Measurements from ENCODE around the gene GALNT3. TPM values are rescaled to one million over a fixed set of nuclear protein-coding genes. Genes with fewer than 3 reads are reported as not detected.

The GALNT3 gene
- total and polyA plus RNA-seq, 2 donors (not counting 1 experiment from before 2014, with no cell fraction given), result 5.7 to 15.9 TPM

DNA sequence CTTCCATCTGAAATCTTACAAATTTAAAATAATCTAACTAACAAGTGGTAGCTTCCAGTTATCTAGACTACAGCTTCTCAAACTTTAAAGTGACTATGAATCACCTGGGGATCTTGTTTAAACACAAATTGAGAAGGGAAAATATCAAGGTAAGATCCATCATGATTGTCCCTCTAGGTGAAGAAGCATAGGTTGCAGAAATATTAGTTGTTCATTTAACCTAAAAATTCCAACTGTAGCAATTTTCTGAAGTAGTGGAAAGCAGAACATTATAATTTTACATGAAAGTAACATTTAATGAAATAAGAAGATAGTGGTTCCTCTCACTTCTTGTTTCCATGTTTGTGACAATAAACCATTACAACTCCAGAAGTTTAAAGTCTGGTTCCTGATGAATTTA, 17.3 kb downstream of the GALNT3 start:
- Histone ChIP-seq H3K4me2 (replicated peaks; ENCODE audit: low read depth, low read length, poor library complexity, severe bottlenecking) (no peak overlapping the region), H3K9me3 (ENCODE audit: control extremely low read depth in 1 of 3, control insufficient read depth in 2 of 3, insufficient read depth in 1 of 3, low read length in 2 of 3) (peaks cover 4 to 8% (median 4%) of the 10 kb centered on the region in 3 donors), H3K36me3 (replicated peaks in 1 of 2; ENCODE audit: control extremely low read depth in 1 of 2, control insufficient read depth in 1 of 2, extremely low read depth in 1 of 2, insufficient read depth in 2 of 2, low read length in 1 of 2) (peaks cover 0 to 17% of the 10 kb centered on the region in 2 experiments), H3K4me1 (ENCODE audit: control insufficient read depth in 2 of 2, insufficient read depth in 2 of 2, low read length in 2 of 2) (peaks cover 6 to 9% of the 10 kb centered on the region in 2 donors), H3K27ac (ENCODE audit: low read length in 2 of 2) (no peak overlapping the region), H3K27me3 (replicated peaks in 1 of 4; ENCODE audit: control extremely low read depth in 1 of 4, control insufficient read depth in 3 of 4, insufficient read depth in 4 of 4, low read length in 3 of 4) (no peaks in the 10 kb centered on the region), H4K20me1 (ENCODE audit: control insufficient read depth, insufficient read depth, low read length, poor library complexity, severe bottlenecking) (peaks cover 16% of the 10 kb centered on the region), H3K9ac (ENCODE audit: low read length) (no peak overlapping the region), H3K79me2 (ENCODE audit: control insufficient read depth, insufficient read depth, low read length) (peaks cover 58% of the 10 kb centered on the region), H3K4me3 (ENCODE audit: control extremely low read depth in 1 of 5, extremely low read depth in 1 of 5, insufficient read depth in 1 of 5, low read depth in 2 of 5, low read length in 4 of 5) (no peak overlapping the region), H2AFZ (ENCODE audit: insufficient read depth, low read depth, low read length, poor library complexity, severe bottlenecking) (no peak overlapping the region)
- POLR2A ChIA-PET, result no interaction called here
- DNase-seq (no peak), ATAC-seq (ENCODE audit: low read depth) (no peak)
- Mint-ChIP-seq H3K27ac (no peak overlapping the region), H3K27me3 (no peaks in the 10 kb centered on the region), H3K9me3 (ENCODE audit: insufficient read depth) (peaks cover 3% of the 10 kb centered on the region), H3K4me3 (no peak overlapping the region), H3K4me1 (peaks cover 16% of the 10 kb centered on the region)
- TF ChIP-seq EZH2 (IDR thresholded peaks at IDR 0.05; ENCODE audit: borderline replicate concordance, insufficient read depth, low read depth, low read length, poor library complexity, severe bottlenecking), result no peak
- TF ChIP-seq, protein P1, sequence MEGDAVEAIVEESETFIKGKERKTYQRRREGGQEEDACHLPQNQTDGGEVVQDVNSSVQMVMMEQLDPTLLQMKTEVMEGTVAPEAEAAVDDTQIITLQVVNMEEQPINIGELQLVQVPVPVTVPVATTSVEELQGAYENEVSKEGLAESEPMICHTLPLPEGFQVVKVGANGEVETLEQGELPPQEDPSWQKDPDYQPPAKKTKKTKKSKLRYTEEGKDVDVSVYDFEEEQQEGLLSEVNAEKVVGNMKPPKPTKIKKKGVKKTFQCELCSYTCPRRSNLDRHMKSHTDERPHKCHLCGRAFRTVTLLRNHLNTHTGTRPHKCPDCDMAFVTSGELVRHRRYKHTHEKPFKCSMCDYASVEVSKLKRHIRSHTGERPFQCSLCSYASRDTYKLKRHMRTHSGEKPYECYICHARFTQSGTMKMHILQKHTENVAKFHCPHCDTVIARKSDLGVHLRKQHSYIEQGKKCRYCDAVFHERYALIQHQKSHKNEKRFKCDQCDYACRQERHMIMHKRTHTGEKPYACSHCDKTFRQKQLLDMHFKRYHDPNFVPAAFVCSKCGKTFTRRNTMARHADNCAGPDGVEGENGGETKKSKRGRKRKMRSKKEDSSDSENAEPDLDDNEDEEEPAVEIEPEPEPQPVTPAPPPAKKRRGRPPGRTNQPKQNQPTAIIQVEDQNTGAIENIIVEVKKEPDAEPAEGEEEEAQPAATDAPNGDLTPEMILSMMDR (IDR thresholded peaks at IDR 0.05), result no peak
- CTCF ChIA-PET, result no interaction called here
- intact Hi-C loops (cut with micrococcal nuclease), result no loop called here

DNA sequence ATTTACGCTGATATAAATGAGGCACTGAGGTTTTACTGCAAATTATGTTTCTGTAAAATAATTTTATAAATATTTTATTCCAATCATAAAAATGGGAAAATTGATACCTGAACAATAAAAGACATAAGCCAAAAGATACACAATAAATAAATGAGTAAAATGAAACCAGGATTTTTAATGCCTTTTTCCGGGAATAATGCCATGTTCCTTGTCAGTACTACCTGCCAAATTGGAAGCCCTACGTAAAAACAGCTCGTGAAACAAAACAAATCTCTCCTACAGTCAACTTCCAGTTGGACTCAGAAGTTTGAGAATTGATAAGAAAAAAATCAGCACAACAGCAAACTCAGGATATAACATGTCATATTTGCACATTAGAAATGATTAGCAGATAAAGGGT, 18.0 kb downstream of the GALNT3 start:
- intact Hi-C loops (cut with micrococcal nuclease), result no loop called here
- H3K27me3 ChIP-seq (replicated peaks in 1 of 4; ENCODE audit: control extremely low read depth in 1 of 4, control insufficient read depth in 3 of 4, insufficient read depth in 4 of 4, low read length in 3 of 4), result no peaks in the 10 kb centered on the region
- no peak overlapping the region for H3K27ac Mint-ChIP-seq
- no peak overlapping the region for H3K4me3 Mint-ChIP-seq
- H3K9me3 Mint-ChIP-seq (ENCODE audit: insufficient read depth), result peaks cover 3% of the 10 kb centered on the region
- peaks cover 4 to 8% (median 4%) of the 10 kb centered on the region in 3 donors for H3K9me3 ChIP-seq (ENCODE audit: control extremely low read depth in 1 of 3, control insufficient read depth in 2 of 3, insufficient read depth in 1 of 3, low read length in 2 of 3)
- H3K4me3 ChIP-seq (ENCODE audit: control extremely low read depth in 1 of 5, extremely low read depth in 1 of 5, insufficient read depth in 1 of 5, low read depth in 2 of 5, low read length in 4 of 5), result no peak overlapping the region
- H3K4me1 Mint-ChIP-seq, result peaks cover 16% of the 10 kb centered on the region
- ATAC-seq (ENCODE audit: low read depth) (no peak), DNase-seq (no peak)
- peaks cover 11% of the 10 kb centered on the region for H4K20me1 ChIP-seq (ENCODE audit: control insufficient read depth, insufficient read depth, low read length, poor library complexity, severe bottlenecking)
- peaks cover 6 to 9% of the 10 kb centered on the region in 2 donors for H3K4me1 ChIP-seq (ENCODE audit: control insufficient read depth in 2 of 2, insufficient read depth in 2 of 2, low read length in 2 of 2)
- WGBS (ENCODE audit: insufficient coverage), result no CpG with 5 or more reads among the region's 4 CpGs
- H3K79me2 ChIP-seq (ENCODE audit: control insufficient read depth, insufficient read depth, low read length), result peaks cover 57% of the 10 kb centered on the region
- no peak overlapping the region for H3K4me2 ChIP-seq (replicated peaks; ENCODE audit: low read depth, low read length, poor library complexity, severe bottlenecking)
- ChIA-PET CTCF (no interaction called here), POLR2A (no interaction called here)
- H3K36me3 ChIP-seq (replicated peaks in 1 of 2; ENCODE audit: control extremely low read depth in 1 of 2, control insufficient read depth in 1 of 2, extremely low read depth in 1 of 2, insufficient read depth in 2 of 2, low read length in 1 of 2), result peaks cover 0 to 11% of the 10 kb centered on the region in 2 experiments
- no peak overlapping the region for H3K9ac ChIP-seq (ENCODE audit: low read length)
- H3K27me3 Mint-ChIP-seq, result no peaks in the 10 kb centered on the region
- H3K27ac ChIP-seq (ENCODE audit: low read length in 2 of 2), result no peak overlapping the region
- TF ChIP-seq, protein P1 (IDR thresholded peaks at IDR 0.05), result no peak
- TF ChIP-seq EZH2 (IDR thresholded peaks at IDR 0.05; ENCODE audit: borderline replicate concordance, insufficient read depth, low read depth, low read length, poor library complexity, severe bottlenecking), result no peak
- H2AFZ ChIP-seq (ENCODE audit: insufficient read depth, low read depth, low read length, poor library complexity, severe bottlenecking), result no peak overlapping the region

All from B cell (primary cell).